HG03354 (cell line): Measurements from ENCODE around the gene DLL1.
A peak's percentile ranks its signal among the peaks of the same experiment; 100 is the strongest.

ENCODE experiments used
- ATAC-seq: cut with Tn5 transposase; IDR thresholded peaks from one replicate; pipeline ENCODE4 v1.9.1; 2021; ENCODE audit warnings: mild to moderate bottlenecking; ENCODE audit not compliant: unreplicated experiment, poor library complexity, severe bottlenecking

The DLL1 gene

GRCh38 chr6:170296746-170297575 lies 6.1 kb upstream of the DLL1 start:
- ATAC-seq = no peak

- ATAC-seq = no peak
These were observed 5.5 kb upstream of the DLL1 start for GRCh38 chr6:170296423-170296745.

GRCh38 chr6:170295510-170296422 lies 4.9 kb upstream of the DLL1 start:
- peak; percentile 67 for ATAC-seq

GRCh38 chr6:170294813-170295509 lies 4.1 kb upstream of the DLL1 start:
- no peak for ATAC-seq

GRCh38 chr6:170294298-170294730 lies 3.4 kb upstream of the DLL1 start:
- ATAC-seq = no peak

GRCh38 chr6:170293341-170294231 lies 2.7 kb upstream of the DLL1 start:
- no peak for ATAC-seq

- ATAC-seq = no peak
These were observed 1.7 kb upstream of the DLL1 start for GRCh38 chr6:170292407-170293158.

GRCh38 chr6:170292111-170292406 lies 1.2 kb upstream of the DLL1 start:
- no peak for ATAC-seq

GRCh38 chr6:170291271-170292110 lies 613 bp upstream of the DLL1 start:
- ATAC-seq = no peak

- ATAC-seq = no peak
These were observed 955 bp downstream of the DLL1 start for GRCh38 chr6:170289951-170290295.

GRCh38 chr6:170289180-170289931 lies 1.5 kb downstream of the DLL1 start:
- no peak for ATAC-seq

- ATAC-seq = no peak
These were observed 2.1 kb downstream of the DLL1 start for GRCh38 chr6:170288852-170289179.

- no peak for ATAC-seq
These were observed 2.7 kb downstream of the DLL1 start for GRCh38 chr6:170288091-170288631.

- no peak for ATAC-seq
These were observed 3.5 kb downstream of the DLL1 start for GRCh38 chr6:170287371-170287876.

- ATAC-seq = no peak
These were observed 4.0 kb downstream of the DLL1 start for GRCh38 chr6:170286934-170287265.

- ATAC-seq = no peak
These were observed 4.5 kb downstream of the DLL1 start for GRCh38 chr6:170286246-170286933.

GRCh38 chr6:170285482-170285881 lies 5.4 kb downstream of the DLL1 start:
- no peak for ATAC-seq
